Activated CD8-positive, alpha-beta T cell treated with anti-CD3 and anti-CD28 coated beads for 36 hours (primary cell): ENCODE results near the gene ZSCAN10. TPM values are rescaled to one million over a fixed set of nuclear protein-coding genes. Genes with fewer than 3 reads are reported as not detected.

Source experiments
- ATAC-seq: fragments of 200-7000 bp; cut with Tn5 transposase; one replicate; pipeline ENCODE4 v1.10.0; 2021; ENCODE audit warnings: mild to moderate bottlenecking, moderate library complexity
- CTCF ChIA-PET: fragments of 350-600 bp; sonication (Branson Sonifier 250); formaldehyde crosslinking; loops from one replicate; lab custom pipeline; 2021; ENCODE audit warnings: antibody characterized with exemption; lab: Charles Lee
- POLR2A ChIA-PET: fragments of 350-600 bp; sonication (Branson Sonifier 250); formaldehyde crosslinking; loops from one replicate; lab custom pipeline; 2021; ENCODE audit warnings: antibody characterized with exemption; lab: Charles Lee
- DNase-seq: peaks from one replicate; pipeline ENCODE4 v3.0.0-alpha.2; 2020
- H3K27ac Mint-ChIP-seq: one replicate; pipeline ENCODE4 v1.8.0; 2021; ENCODE audit warnings: mild to moderate bottlenecking, mixed read lengths
- H3K27me3 Mint-ChIP-seq: one replicate; pipeline ENCODE4 v1.8.0; 2021; ENCODE audit warnings: mixed read lengths
- H3K36me3 Mint-ChIP-seq: one replicate; pipeline ENCODE4 v1.8.0; 2021; ENCODE audit warnings: low read depth, mixed read lengths
- H3K4me1 Mint-ChIP-seq: one replicate; pipeline ENCODE4 v1.8.0; 2021; ENCODE audit warnings: low read depth, mixed read lengths
- H3K4me3 Mint-ChIP-seq: one replicate; pipeline ENCODE4 v1.8.0; 2021; ENCODE audit warnings: mild to moderate bottlenecking, moderate library complexity, mixed read lengths
- H3K9me3 Mint-ChIP-seq: one replicate; pipeline ENCODE4 v1.8.0; 2021; ENCODE audit warnings: mixed read lengths
- intact Hi-C: fragments of 100-400 bp; cut with micrococcal nuclease; formaldehyde crosslinking; loops from one replicate; pipeline ENCODE4 v1.10.0; 2022
- total RNA-seq, 2 experiments: library from RNA; stranded (reverse); gene quantifications; one replicate each; pipeline ENCODE4 v1.2.3, GENCODE V29; 2021
- TF ChIP-seq, protein P1 (sequence below): fragments of 200-600 bp; IDR thresholded peaks from one replicate; pipeline ENCODE4 v1.8.0; 2022; ENCODE audit warnings: antibody characterized with exemption, mild to moderate bottlenecking

The ZSCAN10 gene
- total RNA-seq, 2 experiments from 2014 or later, result 0.09 to 0.25 TPM

DNA sequence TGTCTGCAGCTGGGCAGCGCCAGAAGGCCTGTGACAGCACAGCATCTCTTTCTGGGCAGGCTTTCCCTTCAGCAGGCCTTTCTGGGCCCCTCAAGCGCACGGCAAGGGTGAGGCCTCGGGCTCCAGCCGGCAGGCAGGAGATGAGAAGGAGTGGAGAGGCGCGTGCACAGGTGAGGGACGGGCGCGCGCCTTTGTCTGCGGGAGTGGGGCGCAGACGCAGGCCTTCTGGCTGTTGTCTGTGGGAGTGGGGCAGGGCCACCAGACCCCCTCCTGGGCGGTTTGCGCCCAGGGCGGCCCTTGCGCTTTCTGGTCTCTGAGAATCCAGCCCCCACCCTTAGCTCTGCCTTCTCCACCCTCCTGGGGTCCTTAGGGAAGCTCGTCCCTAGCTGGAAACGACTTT is 19.8 kb upstream of the ZSCAN10 start:
- Mint-ChIP-seq H3K4me3 (no peak overlapping the region), H3K9me3 (no peaks in the 10 kb centered on the region), H3K27me3 (no peaks in the 10 kb centered on the region), H3K36me3 (no peaks in the 10 kb centered on the region), H3K27ac (no peak overlapping the region), H3K4me1 (peaks cover 5% of the 10 kb centered on the region)
- DNase-seq (no peak), ATAC-seq (no peak)
- intact Hi-C loops, result no loop called here
- POLR2A ChIA-PET, result no interaction called here
- TF ChIP-seq, protein P1, sequence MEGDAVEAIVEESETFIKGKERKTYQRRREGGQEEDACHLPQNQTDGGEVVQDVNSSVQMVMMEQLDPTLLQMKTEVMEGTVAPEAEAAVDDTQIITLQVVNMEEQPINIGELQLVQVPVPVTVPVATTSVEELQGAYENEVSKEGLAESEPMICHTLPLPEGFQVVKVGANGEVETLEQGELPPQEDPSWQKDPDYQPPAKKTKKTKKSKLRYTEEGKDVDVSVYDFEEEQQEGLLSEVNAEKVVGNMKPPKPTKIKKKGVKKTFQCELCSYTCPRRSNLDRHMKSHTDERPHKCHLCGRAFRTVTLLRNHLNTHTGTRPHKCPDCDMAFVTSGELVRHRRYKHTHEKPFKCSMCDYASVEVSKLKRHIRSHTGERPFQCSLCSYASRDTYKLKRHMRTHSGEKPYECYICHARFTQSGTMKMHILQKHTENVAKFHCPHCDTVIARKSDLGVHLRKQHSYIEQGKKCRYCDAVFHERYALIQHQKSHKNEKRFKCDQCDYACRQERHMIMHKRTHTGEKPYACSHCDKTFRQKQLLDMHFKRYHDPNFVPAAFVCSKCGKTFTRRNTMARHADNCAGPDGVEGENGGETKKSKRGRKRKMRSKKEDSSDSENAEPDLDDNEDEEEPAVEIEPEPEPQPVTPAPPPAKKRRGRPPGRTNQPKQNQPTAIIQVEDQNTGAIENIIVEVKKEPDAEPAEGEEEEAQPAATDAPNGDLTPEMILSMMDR, result no peak
- CTCF ChIA-PET, result interaction anchor here (0.8 to 1.3 kb wide), 3 partner anchors 9 to 49 kb away, joined by 3 to 4 read pairs (median 4); no protein-coding TSS in a partner anchor

DNA sequence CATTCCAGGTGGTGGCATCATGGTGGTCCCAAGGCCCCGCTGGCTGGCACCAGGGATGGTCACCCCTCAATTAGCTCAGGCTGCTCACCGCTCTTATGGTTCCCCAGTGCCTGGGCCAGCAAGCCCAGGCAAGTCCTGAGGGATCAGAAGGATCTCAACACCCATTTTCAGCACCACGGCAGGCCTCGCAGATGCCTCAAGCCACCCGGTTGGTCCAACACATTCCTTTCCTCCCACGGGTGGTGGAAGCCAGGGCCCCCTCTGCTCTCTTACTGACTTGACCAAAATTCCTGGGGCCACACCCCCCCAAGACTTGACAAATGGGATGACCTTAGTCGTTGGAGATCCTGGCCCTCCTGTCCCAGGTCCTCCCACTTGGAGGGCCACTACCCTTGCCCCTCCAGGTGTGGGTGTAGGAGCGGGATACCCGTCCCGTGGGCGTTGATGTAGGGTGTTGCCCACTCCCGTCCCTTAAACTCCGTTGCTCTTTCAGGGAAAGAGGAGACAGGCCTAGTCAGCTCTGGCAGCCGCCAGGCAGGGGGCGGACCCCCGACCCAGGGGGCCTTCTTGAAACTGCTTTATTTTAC is 19.2 kb upstream of the ZSCAN10 start:
- DNase-seq (no peak), ATAC-seq (no peak)
- Mint-ChIP-seq H3K27me3 (no peaks in the 10 kb centered on the region), H3K27ac (no peak overlapping the region), H3K9me3 (no peaks in the 10 kb centered on the region), H3K4me1 (no peaks in the 10 kb centered on the region), H3K36me3 (no peaks in the 10 kb centered on the region), H3K4me3 (no peak overlapping the region)
- ChIA-PET CTCF (interaction anchor here (1.0 to 1.9 kb wide), 6 partner anchors 8 to 88 kb away, joined by 3 to 6 read pairs (median 5); no protein-coding TSS in a partner anchor), POLR2A (interaction anchor here (1.1 to 1.5 kb wide), 2 partner anchors 11 to 15 kb away, joined by 3 to 5 read pairs; no protein-coding TSS in a partner anchor)
- TF ChIP-seq, protein P1, result no peak
- intact Hi-C loops, result no loop called here

DNA sequence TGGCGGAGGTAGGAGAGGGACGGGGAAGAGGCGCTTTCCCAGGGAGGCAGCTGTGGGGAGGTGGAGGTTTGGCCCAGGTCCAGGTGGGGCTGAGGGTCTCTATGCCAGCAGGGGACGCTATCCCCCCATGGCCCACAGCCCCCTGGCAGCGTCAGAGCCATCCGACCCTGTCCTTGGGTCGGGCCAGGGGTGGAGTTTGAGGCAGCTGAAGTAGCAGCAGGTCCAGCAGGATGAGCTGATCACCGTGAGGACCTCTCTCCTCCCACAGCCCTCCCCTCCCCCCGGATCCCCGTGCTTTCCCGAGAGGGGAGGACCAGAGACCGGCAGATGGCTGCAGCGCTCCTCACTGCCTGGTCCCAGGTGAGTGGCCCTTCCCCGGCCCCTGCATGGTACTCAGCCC is 16.5 kb upstream of the ZSCAN10 start:
- POLR2A ChIA-PET, result interaction anchor here (1.0 to 1.2 kb wide), 2 partner anchors 16 to 18 kb away, joined by 3 to 4 read pairs; no protein-coding TSS in a partner anchor

DNA sequence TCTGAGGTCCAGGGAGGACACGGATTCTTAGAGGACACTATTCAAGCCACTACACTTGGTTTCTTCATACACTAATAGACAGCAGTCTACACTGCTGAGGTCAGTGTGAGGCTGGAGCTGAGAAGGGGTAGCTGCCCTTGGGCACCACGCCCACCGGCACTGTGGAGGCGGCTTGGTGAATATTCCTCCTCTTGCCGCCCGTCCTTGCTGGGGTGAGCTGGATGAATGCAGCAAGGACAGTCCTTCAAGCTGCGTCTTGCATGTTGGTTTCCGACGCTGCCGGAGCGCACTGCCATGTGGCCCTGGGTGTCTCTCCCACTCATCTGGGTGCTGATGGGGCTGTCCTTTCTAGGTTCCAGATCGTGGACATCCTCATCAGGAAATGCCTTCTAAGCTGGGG is 15.9 kb upstream of the ZSCAN10 start:
- Mint-ChIP-seq H3K27me3 (peaks cover 8% of the 10 kb centered on the region), H3K36me3 (no peaks in the 10 kb centered on the region), H3K9me3 (no peaks in the 10 kb centered on the region), H3K27ac (no peak overlapping the region), H3K4me1 (no peaks in the 10 kb centered on the region), H3K4me3 (no peak overlapping the region)
- TF ChIP-seq, protein P1, result no peak
- no peak for ATAC-seq
- ChIA-PET POLR2A (interaction anchor here (1.0 to 1.2 kb wide), 2 partner anchors 17 to 19 kb away, joined by 3 to 4 read pairs; no protein-coding TSS in a partner anchor), CTCF (interaction anchor here (1.2 to 23.9 kb wide), 3 partner anchors 15 to 57 kb away, joined by 3 to 376 read pairs (median 4); partner anchors contain the start of gene ZNF213)
- intact Hi-C loops, result no loop called here
- DNase-seq, result no peak

More for the DNA sequence above, 16.5 kb upstream of the ZSCAN10 start:
- Mint-ChIP-seq H3K27me3 (peaks cover 8% of the 10 kb centered on the region), H3K27ac (no peak overlapping the region), H3K4me1 (no peaks in the 10 kb centered on the region), H3K9me3 (no peaks in the 10 kb centered on the region), H3K36me3 (no peaks in the 10 kb centered on the region), H3K4me3 (no peak overlapping the region)
- DNase-seq (no peak), ATAC-seq (no peak)
- CTCF ChIA-PET, result interaction anchor here (1.2 to 23.9 kb wide), 3 partner anchors 14 to 57 kb away, joined by 3 to 376 read pairs (median 4); partner anchors contain the start of gene ZNF213
- TF ChIP-seq, protein P1, result no peak
- intact Hi-C loops, result no loop called here
